Measurements from ENCODE around the gene TAPT1. TPM values are rescaled to one million over a fixed set of nuclear protein-coding genes. Genes with fewer than 3 reads are reported as not detected.
A peak's percentile ranks its signal among the peaks of the same experiment; 100 is the strongest.

The TAPT1 gene
- total and polyA plus RNA-seq, 10 donors: 10.7 to 53.7 (median 42.4) TPM

GRCh38 chr4:16269240-16269639 lies 43.0 kb upstream of the TAPT1 start:
- Histone ChIP-seq H3K36me3 (no peaks in the 10 kb centered on the region), H3K27ac (no peak overlapping the region), H3K4me3 (no peak overlapping the region), H3K4me1 (peaks cover 0 to 39% (median 14%) of the 10 kb centered on the region in 6 donors), H3K9me3 (no peaks in the 10 kb centered on the region), H3K27me3 (replicated peaks in 1 of 7) (no peaks in the 10 kb centered on the region)
- TF ChIP-seq POLR2AphosphoS5 (IDR thresholded peaks at IDR 0.05) (no peak), POLR2A (IDR thresholded peaks at IDR 0.05) (no peak)
- TF ChIP-seq, protein P1, sequence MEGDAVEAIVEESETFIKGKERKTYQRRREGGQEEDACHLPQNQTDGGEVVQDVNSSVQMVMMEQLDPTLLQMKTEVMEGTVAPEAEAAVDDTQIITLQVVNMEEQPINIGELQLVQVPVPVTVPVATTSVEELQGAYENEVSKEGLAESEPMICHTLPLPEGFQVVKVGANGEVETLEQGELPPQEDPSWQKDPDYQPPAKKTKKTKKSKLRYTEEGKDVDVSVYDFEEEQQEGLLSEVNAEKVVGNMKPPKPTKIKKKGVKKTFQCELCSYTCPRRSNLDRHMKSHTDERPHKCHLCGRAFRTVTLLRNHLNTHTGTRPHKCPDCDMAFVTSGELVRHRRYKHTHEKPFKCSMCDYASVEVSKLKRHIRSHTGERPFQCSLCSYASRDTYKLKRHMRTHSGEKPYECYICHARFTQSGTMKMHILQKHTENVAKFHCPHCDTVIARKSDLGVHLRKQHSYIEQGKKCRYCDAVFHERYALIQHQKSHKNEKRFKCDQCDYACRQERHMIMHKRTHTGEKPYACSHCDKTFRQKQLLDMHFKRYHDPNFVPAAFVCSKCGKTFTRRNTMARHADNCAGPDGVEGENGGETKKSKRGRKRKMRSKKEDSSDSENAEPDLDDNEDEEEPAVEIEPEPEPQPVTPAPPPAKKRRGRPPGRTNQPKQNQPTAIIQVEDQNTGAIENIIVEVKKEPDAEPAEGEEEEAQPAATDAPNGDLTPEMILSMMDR (IDR thresholded peaks at IDR 0.05 in 8 of 11, conservative IDR thresholded peaks at IDR 0.05 in 3 of 11): no peak
- intact Hi-C loops (cut with DNase I; ENCODE audit: low total_unique reads): loop anchor here (10.0 kb wide), 1 partner anchor 74 kb away; no protein-coding TSS in a partner anchor
- no peak for DNase-seq
- WGBS, 5 donors: 65 to 100% (median 76%) methylated on average over 1 of the region's 1 CpG

DNA sequence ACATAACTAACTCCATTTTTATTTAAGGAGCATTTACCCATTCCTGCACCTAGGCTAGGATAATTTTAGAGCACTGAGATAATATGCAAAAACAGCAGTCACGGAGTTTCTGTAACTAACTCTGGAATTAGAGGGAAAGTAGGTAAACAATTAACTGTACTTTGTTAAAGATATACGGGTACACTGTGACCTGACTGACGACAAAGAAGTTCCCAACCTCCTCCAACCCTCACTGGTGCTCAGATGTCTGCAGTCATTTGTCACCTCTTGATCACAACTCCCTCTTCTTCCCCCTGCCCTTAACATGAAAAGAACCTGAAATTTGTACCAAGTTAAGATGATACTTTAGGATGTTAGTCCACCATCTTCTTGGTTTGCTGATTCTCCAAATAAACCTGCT lies 42.0 kb upstream of the TAPT1 start:
- Histone ChIP-seq H3K9me3 (no peaks in the 10 kb centered on the region), H3K27ac (no peak overlapping the region), H3K36me3 (no peaks in the 10 kb centered on the region), H3K4me3 (no peak overlapping the region), H3K27me3 (replicated peaks in 1 of 7) (no peaks in the 10 kb centered on the region), H3K4me1 (peaks cover 0 to 41% (median 14%) of the 10 kb centered on the region in 6 donors)
- intact Hi-C loops (cut with DNase I; ENCODE audit: low total_unique reads): loop anchor here (10.0 kb wide), 1 partner anchor 73 kb away; no protein-coding TSS in a partner anchor
- 88 to 93% (median 92%) methylated on average over 3 of the region's 3 CpGs for WGBS, 5 donors
- TF ChIP-seq POLR2A (IDR thresholded peaks at IDR 0.05) (no peak), POLR2AphosphoS5 (IDR thresholded peaks at IDR 0.05) (no peak)
- TF ChIP-seq, protein P1 (IDR thresholded peaks at IDR 0.05 in 8 of 11, conservative IDR thresholded peaks at IDR 0.05 in 3 of 11): no peak
- DNase-seq: no peak

DNA sequence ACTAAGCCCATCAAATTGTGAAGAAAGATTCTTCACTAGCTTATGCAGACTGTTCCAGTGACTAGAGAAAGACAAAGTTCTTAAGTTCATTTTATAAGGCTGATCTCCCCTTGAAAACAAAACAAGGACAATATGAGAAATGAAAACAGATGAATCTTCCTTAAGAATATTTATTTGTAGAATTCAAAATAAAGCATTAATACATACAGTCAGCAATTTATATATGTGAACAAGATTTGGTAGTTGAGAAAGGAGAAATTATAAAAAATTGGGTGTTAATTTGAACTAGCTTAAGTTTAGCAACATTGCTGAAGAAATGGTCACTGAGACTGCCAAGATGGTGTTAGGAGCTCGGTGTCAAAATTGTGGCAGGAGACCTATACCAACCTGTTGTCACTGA lies 41.4 kb upstream of the TAPT1 start:
- peaks cover 0 to 47% (median 14%) of the 10 kb centered on the region in 6 donors for H3K4me1 ChIP-seq
- no peak overlapping the region for H3K27ac ChIP-seq
- H3K36me3 ChIP-seq: no peaks in the 10 kb centered on the region
- H3K9me3 ChIP-seq: no peaks in the 10 kb centered on the region
- DNase-seq: no peak
- intact Hi-C loops (cut with DNase I; ENCODE audit: low total_unique reads): loop anchor here (10.0 kb wide), 1 partner anchor 73 kb away; no protein-coding TSS in a partner anchor
- WGBS, 5 donors: 84 to 100% (median 90%) methylated on average over 1 of the region's 1 CpG
- H3K4me3 ChIP-seq: no peak overlapping the region
- H3K27me3 ChIP-seq (replicated peaks in 1 of 7): no peaks in the 10 kb centered on the region
- TF ChIP-seq POLR2A (IDR thresholded peaks at IDR 0.05): no peak
- TF ChIP-seq, protein P1 (IDR thresholded peaks at IDR 0.05 in 8 of 11, conservative IDR thresholded peaks at IDR 0.05 in 3 of 11): no peak
- TF ChIP-seq POLR2AphosphoS5 (IDR thresholded peaks at IDR 0.05): no peak

- Histone ChIP-seq H3K9me3 (no peaks in the 10 kb centered on the region), H3K27ac (no peak overlapping the region), H3K27me3 (replicated peaks in 1 of 7) (no peaks in the 10 kb centered on the region), H3K36me3 (no peaks in the 10 kb centered on the region), H3K4me1 (peaks cover 0 to 56% (median 10%) of the 10 kb centered on the region in 6 donors), H3K4me3 (no peak overlapping the region)
- intact Hi-C loops (cut with DNase I; ENCODE audit: low total_unique reads): loop anchor here (2.0 to 10.0 kb wide), 2 partner anchors 71 to 241 kb away; no protein-coding TSS in a partner anchor
- peak; percentile 69 for DNase-seq
- no peak for TF ChIP-seq POLR2A (IDR thresholded peaks at IDR 0.05)
- no peak for TF ChIP-seq POLR2AphosphoS5 (IDR thresholded peaks at IDR 0.05)
- TF ChIP-seq, protein P1 (IDR thresholded peaks at IDR 0.05 in 8 of 11, conservative IDR thresholded peaks at IDR 0.05 in 3 of 11): no peak
- 86 to 94% (median 90%) methylated on average over 3 of the region's 3 CpGs for WGBS, 5 donors
Observed at GRCh38 chr4:16265820-16266219, 39.5 kb upstream of the TAPT1 start.
